A549 (cell line): ENCODE measurements around the gene HECTD4. TPM values are rescaled to one million over a fixed set of nuclear protein-coding genes. Genes with fewer than 3 reads are reported as not detected.
A peak's percentile ranks its signal among the peaks of the same experiment; 100 is the strongest.

Source experiments
- ATAC-seq, 2 experiments: fragments of 200-7000 bp in 1 of 2; fragments of >200 bp in 1 of 2; cut with Nextera tagmentation in 1 of 2; cut with Tn5 transposase in 1 of 2; 3 replicates each; pipeline versions ENCODE4 v1.8.0 to v1.9.1; 2018 to 2020; ENCODE audit warnings: mild to moderate bottlenecking in 1 of 2, moderate library complexity in 1 of 2
- CTCF ChIA-PET: fragments of 300-600 bp; sonication (Branson Sonifier 250); formaldehyde crosslinking; extraction: SDS; loops from one replicate; lab custom pipeline; 2021; ENCODE audit warnings: antibody characterized with exemption, inconsistent platforms; lab: Yijun Ruan, JAX
- POLR2A ChIA-PET: fragments of 350-600 bp; formaldehyde crosslinking; extraction: SDS; loops from one replicate; lab custom pipeline; 2021; ENCODE audit warnings: antibody characterized with exemption, inconsistent platforms; lab: Yijun Ruan, JAX
- DNase-seq, 2 experiments: peaks; one replicate each; pipeline versions ENCODE4 v3.0.0 to v3.0.0-alpha.2; 2011 to 2016; ENCODE audit warnings: low read depth in 1 of 2, low spot score in 1 of 2
- FAIRE-seq: peaks from 2 replicates; lab custom pipeline; 2011; peaks lifted over from hg19 to GRCh38; lab: Jason Lieb, UNC
- H3K27ac ChIP-seq, 2 experiments: fragments of >200 bp; sonication (Bioruptor Twin); formaldehyde crosslinking; 3 replicates each; pipeline ENCODE4 v1.5.1; 2016 to 2017
- H3K4me1 ChIP-seq: fragments of >200 bp; sonication (Bioruptor Twin); formaldehyde crosslinking; 3 replicates; pipeline ENCODE4 v1.6.1; 2016
- H3K4me2 ChIP-seq: fragments of >200 bp; sonication (Bioruptor Twin); formaldehyde crosslinking; 3 replicates; pipeline ENCODE4 v1.6.1; 2016
- H3K4me3 ChIP-seq: fragments of >200 bp; sonication (Bioruptor Twin); formaldehyde crosslinking; 3 replicates; pipeline ENCODE4 v1.5.1; 2016
- H3K9me3 ChIP-seq: fragments of >200 bp; sonication (Bioruptor Twin); formaldehyde crosslinking; 3 replicates; pipeline ENCODE4 v1.6.1; 2016
- BCL3 ChIP-seq: fragments of >200 bp; sonication (Bioruptor Twin); formaldehyde crosslinking; IDR thresholded peaks from 3 replicates; pipeline ENCODE4 v1.6.1; 2016
- CBX2 ChIP-seq: fragments of 200-600 bp; sonication (generic); IDR thresholded peaks from 2 replicates; pipeline ENCODE4 v1.6.1; 2016; ENCODE audit warnings: low read depth, mild to moderate bottlenecking, borderline replicate concordance
- CHD2 ChIP-seq: fragments of 150-350 bp; IDR thresholded peaks from 2 replicates; pipeline ENCODE4 v1.6.1; 2014; ENCODE audit warnings: low read length; ENCODE audit not compliant: partially characterized antibody
- CHD4 ChIP-seq: fragments of 200-600 bp; sonication (generic); IDR thresholded peaks from 2 replicates; pipeline ENCODE4 v1.6.1; 2016; ENCODE audit warnings: antibody characterized with exemption, mild to moderate bottlenecking, borderline replicate concordance
- ELK1 ChIP-seq: fragments of 150-350 bp; IDR thresholded peaks from 2 replicates; pipeline ENCODE4 v1.6.1; 2014; ENCODE audit warnings: low read depth, mild to moderate bottlenecking, low read length
- FOSB ChIP-seq: fragments of 250-450 bp; sonication (Bioruptor Pico); IDR thresholded peaks from 2 replicates; pipeline ENCODE4 v1.5.0; 2020; ENCODE audit warnings: mild to moderate bottlenecking, moderate library complexity
- HES2 ChIP-seq: fragments of >200 bp; sonication (Bioruptor Twin); formaldehyde crosslinking; IDR thresholded peaks from 2 replicates; pipeline ENCODE4 v1.6.1; 2016
- HEYL ChIP-seq: fragments of 250-450 bp; sonication (Bioruptor Pico); IDR thresholded peaks from 2 replicates; pipeline ENCODE4 v1.8.0; 2021; ENCODE audit warnings: mild to moderate bottlenecking, moderate library complexity
- HOXB13 ChIP-seq: fragments of 250-450 bp; sonication (Bioruptor Pico); IDR thresholded peaks from 2 replicates; pipeline ENCODE4 v1.5.0; 2020; ENCODE audit warnings: low read depth, mild to moderate bottlenecking, moderate library complexity
- HOXB5 ChIP-seq: fragments of 250-450 bp; sonication (Bioruptor Pico); IDR thresholded peaks from 2 replicates; pipeline ENCODE4 v1.5.0; 2020; ENCODE audit warnings: mild to moderate bottlenecking, moderate library complexity
- JUN ChIP-seq, 2 experiments: fragments of >200 bp; sonication (Bioruptor Twin); formaldehyde crosslinking; IDR thresholded peaks; 2 replicates in 1 of 2; 3 replicates in 1 of 2; pipeline ENCODE4 v1.6.1; 2016 to 2017
- KDM5A ChIP-seq: fragments of 200-600 bp; sonication (generic); IDR thresholded peaks from 2 replicates; pipeline ENCODE4 v1.6.1; 2016; ENCODE audit warnings: antibody characterized with exemption, mild to moderate bottlenecking
- MAFK ChIP-seq: fragments of 450-650 bp; IDR thresholded peaks from 2 replicates; pipeline ENCODE4 v1.6.1; 2014; ENCODE audit not compliant: partially characterized antibody
- MAZ ChIP-seq: fragments of 150-350 bp; IDR thresholded peaks from 2 replicates; pipeline ENCODE4 v1.6.1; 2014; ENCODE audit warnings: antibody characterized with exemption, low read depth, low read length, borderline replicate concordance
- NFE2L2 ChIP-seq: fragments of 150-350 bp; conservative IDR thresholded peaks from 2 replicates; pipeline ENCODE4 v1.6.1; 2014; ENCODE audit warnings: low read length
- NR3C1 ChIP-seq: fragments of >200 bp; sonication (Bioruptor Twin); formaldehyde crosslinking; IDR thresholded peaks from 3 replicates; pipeline ENCODE4 v1.6.1; 2017
- POLR2A ChIP-seq: IDR thresholded peaks from 2 replicates; pipeline ENCODE4 v1.6.1; 2012; ENCODE audit warnings: mild to moderate bottlenecking, low read length
- RAD21 ChIP-seq, 2 experiments: fragments of >200 bp in 1 of 2; sonication (Bioruptor Twin) in 1 of 2; formaldehyde crosslinking in 1 of 2; IDR thresholded peaks in 1 of 2; conservative IDR thresholded peaks in 1 of 2; 2 replicates in 1 of 2; 3 replicates in 1 of 2; pipeline ENCODE4 v1.6.1; 2012 to 2018; ENCODE audit warnings: inconsistent platforms in 1 of 2
- RFX5 ChIP-seq: fragments of 450-650 bp; IDR thresholded peaks from 2 replicates; pipeline ENCODE4 v1.7.1; 2014; ENCODE audit warnings: antibody characterized with exemption, mild to moderate bottlenecking, moderate library complexity
- TP53 ChIP-seq: fragments of 250-450 bp; sonication (Bioruptor Pico); IDR thresholded peaks from 2 replicates; pipeline ENCODE4 v1.5.0; 2021; ENCODE audit warnings: mild to moderate bottlenecking, moderate library complexity
- WGBS: methylation state at CpG from one replicate; pipeline ENCODE4 v1.1.6; 2017; ENCODE audit errors: missing lambda C conversion rate; 5-methylcytosine and 5-hydroxymethylcytosine counted together
- polyA plus RNA-seq, 4 experiments: library from polyadenylated mRNA; depleted of rRNA in 3 of 4; stranded (reverse); fragments of >200 nt; fragmentation: RNase III in 1 of 4; extraction: RNeasy Plus Mini Kit Qiagen cat#74134 plus additional on column Dnase treatment in 1 of 4; gene quantifications; 2 replicates in 3 of 4; 3 replicates in 1 of 4; pipeline ENCODE4 v1.2.3, GENCODE V29; 2011 to 2017

Gene HECTD4
- polyA plus RNA-seq, 2 of the 4 experiments (the other 2 are of a cell fraction) = 9.9 to 14.7 TPM

- TF ChIP-seq MAZ (no peak), CHD4 (no peak), MAFK (peak; percentile 91)
- TF ChIP-seq, all 56 proteins: peak for 1
- DNase-seq = no peak
- no peaks in the 10 kb centered on the region for H3K9me3 ChIP-seq
- H3K4me1 ChIP-seq = no peaks in the 10 kb centered on the region
- 93% methylated on average over 9 of the region's 9 CpGs for WGBS
- FAIRE-seq = no peak
- no peak overlapping the region for H3K4me2 ChIP-seq
- no peak for ATAC-seq
- ChIA-PET POLR2A (no interaction called here), CTCF (interaction anchor here (0.9 to 6.3 kb wide), 2 partner anchors 10 kb away, joined by 4 to 32 read pairs; no protein-coding TSS in a partner anchor)
- no peak overlapping the region for H3K4me3 ChIP-seq
- no peak overlapping the region for H3K27ac ChIP-seq
Observed at GRCh38 chr12:112188130-112188830, 194.0 kb downstream of the HECTD4 start.

GRCh38 chr12:112185093-112185923, 196.9 kb downstream of the HECTD4 start:
- CTCF ChIA-PET = interaction anchor here (1.2 to 6.3 kb wide), 3 partner anchors 13 to 202 kb away, joined by 3 to 32 read pairs (median 5); no protein-coding TSS in a partner anchor
- no peak overlapping the region for H3K27ac ChIP-seq
- H3K4me3 ChIP-seq = no peak overlapping the region
- H3K4me1 ChIP-seq = no peaks in the 10 kb centered on the region
- no peak overlapping the region for H3K4me2 ChIP-seq
- no peaks in the 10 kb centered on the region for H3K9me3 ChIP-seq
- FAIRE-seq (no peak), ATAC-seq (no peak), DNase-seq (no peak)
- POLR2A ChIA-PET = no interaction called here
- TF ChIP-seq BCL3 (no peak), HOXB5 (CRISPR knock-in tag) (no peak), NFE2L2 (no peak), HOXB13 (no peak), POLR2A (no peak), MAZ (no peak), HES2 (no peak), JUN (IDR thresholded peaks at IDR 0.05) (no peak), NR3C1 (no peak), RFX5 (no peak), CBX2 (no peak), RAD21 (conservative IDR thresholded peaks at IDR 0.05 in 1 of 2, IDR thresholded peaks at IDR 0.05 in 1 of 2) (no peak), ELK1 (no peak), KDM5A (no peak), TP53 (CRISPR knock-in tag) (no peak), CHD2 (no peak), HEYL (CRISPR knock-in tag) (no peak), FOSB (CRISPR knock-in tag) (no peak)
- 94% methylated on average over 20 of the region's 26 CpGs for WGBS
